ENCODE data around the gene PID1. TPM values are rescaled to one million over a fixed set of nuclear protein-coding genes. Genes with fewer than 3 reads are reported as not detected.

PID1 gene
- total RNA-seq, 2 donors from 2014 or later, result 0.55 to 1.6 TPM

- H3K9me3 Mint-ChIP-seq, result no peaks in the 10 kb centered on the region
- no peaks in the 10 kb centered on the region for H3K9me3 ChIP-seq (ENCODE audit: control insufficient read depth, low read length)
- no peak overlapping the region for H3K9ac ChIP-seq (ENCODE audit: extremely low read depth, low read length, poor library complexity, severe bottlenecking)
- no peak overlapping the region for H3K4me3 ChIP-seq (ENCODE audit: low read length)
- H3K27ac ChIP-seq (ENCODE audit: low read depth, low read length), result no peak overlapping the region
- H3K4me1 ChIP-seq (ENCODE audit: control insufficient read depth, insufficient read depth, low read length), result no peaks in the 10 kb centered on the region
- TF ChIP-seq CTCF (conservative IDR thresholded peaks at IDR 0.05), result no peak
- no peak overlapping the region for H3K4me3 Mint-ChIP-seq
- 88 to 91% methylated on average over 1 of the region's 1 CpG for WGBS, 2 experiments (ENCODE audit: insufficient coverage in 1 of 2, insufficient read length in 1 of 2)
- H3K27ac Mint-ChIP-seq, result no peak overlapping the region
- H3K36me3 Mint-ChIP-seq (ENCODE audit: low read depth), result no peaks in the 10 kb centered on the region
- no peaks in the 10 kb centered on the region for H3K27me3 ChIP-seq (ENCODE audit: control insufficient read depth, insufficient read depth, low read length, poor library complexity, severe bottlenecking)
- no peak for DNase-seq
- H3K27me3 Mint-ChIP-seq (ENCODE audit: insufficient read depth), result no peaks in the 10 kb centered on the region
- no peaks in the 10 kb centered on the region for H3K4me1 Mint-ChIP-seq
- H3K36me3 ChIP-seq (ENCODE audit: control insufficient read depth, insufficient read depth, low read length), result no peaks in the 10 kb centered on the region
Observed at GRCh38 chr2:229261599-229261998, 9.5 kb downstream of the PID1 start.

DNA sequence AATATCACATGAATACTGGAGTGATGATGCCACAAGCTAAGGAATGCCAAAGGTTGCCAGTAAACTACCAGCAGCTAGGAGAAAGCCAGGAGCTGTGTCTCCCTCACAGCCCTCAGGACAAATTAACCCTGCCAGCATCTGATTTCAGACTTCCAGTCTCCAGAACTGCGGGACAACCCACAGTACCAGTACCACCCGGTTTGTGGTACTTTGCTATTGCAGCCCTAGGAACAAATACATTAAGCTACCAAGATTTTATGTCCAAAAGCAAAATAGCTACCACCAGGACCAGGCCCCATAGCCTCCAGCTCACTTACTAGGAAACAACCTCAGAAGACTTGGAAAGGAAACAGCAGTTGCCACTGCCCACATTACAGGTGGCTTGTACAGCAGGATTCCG, 10.0 kb downstream of the PID1 start:
- Mint-ChIP-seq H3K36me3 (ENCODE audit: low read depth) (no peaks in the 10 kb centered on the region), H3K27me3 (ENCODE audit: insufficient read depth) (no peaks in the 10 kb centered on the region), H3K4me1 (no peaks in the 10 kb centered on the region), H3K4me3 (no peak overlapping the region), H3K27ac (no peak overlapping the region), H3K9me3 (no peaks in the 10 kb centered on the region)
- Histone ChIP-seq H3K9ac (ENCODE audit: extremely low read depth, low read length, poor library complexity, severe bottlenecking) (no peak overlapping the region), H3K27ac (ENCODE audit: low read depth, low read length) (no peak overlapping the region), H3K4me3 (ENCODE audit: low read length) (no peak overlapping the region), H3K4me1 (ENCODE audit: control insufficient read depth, insufficient read depth, low read length) (no peaks in the 10 kb centered on the region), H3K27me3 (ENCODE audit: control insufficient read depth, insufficient read depth, low read length, poor library complexity, severe bottlenecking) (no peaks in the 10 kb centered on the region), H3K36me3 (ENCODE audit: control insufficient read depth, insufficient read depth, low read length) (no peaks in the 10 kb centered on the region), H3K9me3 (ENCODE audit: control insufficient read depth, low read length) (no peaks in the 10 kb centered on the region)
- DNase-seq, result no peak
- no peak for TF ChIP-seq CTCF (conservative IDR thresholded peaks at IDR 0.05)
- WGBS, 2 experiments (ENCODE audit: insufficient coverage in 1 of 2, insufficient read length in 1 of 2), result 83 to 100% methylated on average over 1 to 3 of the region's 3 CpGs

DNA sequence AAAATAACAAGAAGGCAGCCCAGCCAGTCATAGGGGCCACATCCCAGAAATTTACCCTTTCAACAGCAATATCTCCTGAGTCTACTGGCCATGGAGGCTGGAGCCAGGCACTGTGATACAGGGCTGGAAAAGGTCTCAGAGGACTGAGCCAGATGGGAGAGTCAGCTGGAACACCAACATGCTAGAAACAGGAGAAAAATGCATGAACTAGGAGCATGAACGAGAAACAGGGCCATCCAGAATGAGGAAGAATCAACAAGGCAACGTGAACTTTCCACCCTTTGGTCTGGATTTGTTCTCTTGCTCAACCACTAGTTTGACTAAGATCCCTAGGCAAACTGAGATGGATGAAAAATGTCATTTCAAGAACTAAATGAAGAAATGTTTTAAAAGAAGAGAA, 13.1 kb downstream of the PID1 start:
- no peak for TF ChIP-seq CTCF (conservative IDR thresholded peaks at IDR 0.05)
- Mint-ChIP-seq H3K9me3 (no peaks in the 10 kb centered on the region), H3K36me3 (ENCODE audit: low read depth) (no peaks in the 10 kb centered on the region), H3K4me1 (no peaks in the 10 kb centered on the region), H3K27ac (no peak overlapping the region), H3K4me3 (no peak overlapping the region), H3K27me3 (ENCODE audit: insufficient read depth) (no peaks in the 10 kb centered on the region)
- H3K36me3 ChIP-seq (ENCODE audit: control insufficient read depth, insufficient read depth, low read length), result no peaks in the 10 kb centered on the region
- no peak overlapping the region for H3K27ac ChIP-seq (ENCODE audit: low read depth, low read length)
- H3K27me3 ChIP-seq (ENCODE audit: control insufficient read depth, insufficient read depth, low read length, poor library complexity, severe bottlenecking), result no peaks in the 10 kb centered on the region
- H3K9ac ChIP-seq (ENCODE audit: extremely low read depth, low read length, poor library complexity, severe bottlenecking), result no peak overlapping the region
- no peak overlapping the region for H3K4me3 ChIP-seq (ENCODE audit: low read length)
- WGBS, 2 experiments (ENCODE audit: insufficient coverage in 1 of 2, insufficient read length in 1 of 2), result 87 to 100% methylated on average over 2 of the region's 2 CpGs
- no peak for DNase-seq
- no peaks in the 10 kb centered on the region for H3K9me3 ChIP-seq (ENCODE audit: control insufficient read depth, low read length)
- H3K4me1 ChIP-seq (ENCODE audit: control insufficient read depth, insufficient read depth, low read length), result no peaks in the 10 kb centered on the region

Data from endodermal cell (in vitro differentiated cells).